CD14-positive monocyte (primary cell): ENCODE data around the gene PSEN1. TPM values are rescaled to one million over a fixed set of nuclear protein-coding genes. Genes with fewer than 3 reads are reported as not detected.
A peak's percentile ranks its signal among the peaks of the same experiment; 100 is the strongest.

ENCODE experiments used
- DNase-seq, 3 donors: peaks; one replicate each; pipeline ENCODE4 v3.0.0-alpha.2; 2011 to 2022
- H2AFZ ChIP-seq: 2 replicates; pipeline ENCODE4 v1.6.0; 2012; ENCODE audit warnings: mild to moderate bottlenecking, low read depth, low read length, inconsistent platforms; ENCODE audit not compliant: insufficient read depth, poor library complexity, severe bottlenecking
- H3K27ac ChIP-seq, 2 donors: 1 replicate in 1 of 2; 2 replicates in 1 of 2; pipeline ENCODE4 v1.5.1; 2012 to 2013; ENCODE audit warnings: low read length in 2 of 2, control low read depth in 1 of 2, inconsistent platforms in 1 of 2, low read depth in 1 of 2, mild to moderate bottlenecking in 1 of 2
- H3K27me3 ChIP-seq, 2 donors: one replicate each; pipeline versions ENCODE4 v1.6.0 to v1.6.1; 2011 to 2013; ENCODE audit warnings: low read length in 2 of 2; ENCODE audit not compliant: control insufficient read depth in 2 of 2, insufficient read depth in 2 of 2
- H3K36me3 ChIP-seq, 2 donors: replicated peaks in 1 of 2; 1 replicate in 1 of 2; 2 replicates in 1 of 2; pipeline versions ENCODE4 v1.5.1 to v1.6.1; 2012 to 2013; ENCODE audit warnings: low read length in 2 of 2, control low read depth in 1 of 2, inconsistent platforms in 1 of 2, mild to moderate bottlenecking in 1 of 2; ENCODE audit not compliant: insufficient read depth in 2 of 2, control insufficient read depth in 1 of 2
- H3K4me1 ChIP-seq, 2 donors: 1 replicate in 1 of 2; 2 replicates in 1 of 2; pipeline versions ENCODE4 v1.5.1 to v1.6.1; 2012 to 2013; ENCODE audit warnings: low read length in 2 of 2, control low read depth in 1 of 2, inconsistent platforms in 1 of 2, mild to moderate bottlenecking in 1 of 2, moderate library complexity in 1 of 2; ENCODE audit not compliant: insufficient read depth in 2 of 2, control insufficient read depth in 1 of 2
- H3K4me2 ChIP-seq: replicated peaks from 2 replicates; pipeline ENCODE3; 2012; ENCODE audit warnings: low read length, moderate library complexity, mild to moderate bottlenecking; ENCODE audit not compliant: poor library complexity, severe bottlenecking; ENCODE audit errors: extremely low read depth
- H3K4me3 ChIP-seq, 3 experiments: fragments of 200-600 bp in 1 of 3; sonication (generic) in 1 of 3; replicated peaks in 1 of 3; 1 replicate in 2 of 3; 2 replicates in 1 of 3; pipeline ENCODE4 v1.5.1; 2011 to 2013; ENCODE audit warnings: low read length in 3 of 3, mild to moderate bottlenecking in 3 of 3, control low read depth in 2 of 3, low read depth in 2 of 3, inconsistent platforms in 1 of 3, moderate library complexity in 1 of 3
- H3K79me2 ChIP-seq: 2 replicates; pipeline ENCODE4 v1.6.0; 2012; ENCODE audit warnings: mild to moderate bottlenecking, control low read depth, inconsistent platforms, low read length, moderate library complexity; ENCODE audit not compliant: insufficient read depth
- H3K9ac ChIP-seq: 2 replicates; pipeline ENCODE4 v1.6.0; 2017; ENCODE audit warnings: low read length, mild to moderate bottlenecking; ENCODE audit not compliant: insufficient read depth, poor library complexity, severe bottlenecking
- H3K9me3 ChIP-seq, 2 donors: replicated peaks in 1 of 2; 1 replicate in 1 of 2; 2 replicates in 1 of 2; pipeline versions ENCODE4 v1.5.1 to v1.6.1; 2012 to 2013; ENCODE audit warnings: low read length in 2 of 2, control low read depth in 1 of 2; ENCODE audit not compliant: control insufficient read depth in 1 of 2, insufficient read depth in 1 of 2
- H4K20me1 ChIP-seq: 2 replicates; pipeline ENCODE4 v1.6.0; 2012; ENCODE audit warnings: mild to moderate bottlenecking, low read length, control low read depth, moderate library complexity; ENCODE audit not compliant: insufficient read depth
- H3K27ac Mint-ChIP-seq, 7 donors: one replicate each; pipeline ENCODE4 v1.8.0; 2020; ENCODE audit warnings: mild to moderate bottlenecking in 7 of 7, mixed read lengths in 7 of 7, moderate library complexity in 6 of 7, inconsistent platforms in 2 of 7
- H3K27me3 Mint-ChIP-seq, 3 donors: one replicate each; pipeline ENCODE4 v1.8.0; 2021 to 2022; ENCODE audit warnings: low read depth in 3 of 3, mild to moderate bottlenecking in 3 of 3, mixed read lengths in 3 of 3, moderate library complexity in 3 of 3, inconsistent platforms in 1 of 3
- H3K36me3 Mint-ChIP-seq, 2 donors: one replicate each; pipeline ENCODE4 v1.8.0; 2020; ENCODE audit warnings: mixed read lengths in 2 of 2, inconsistent platforms in 1 of 2, mild to moderate bottlenecking in 1 of 2
- H3K4me1 Mint-ChIP-seq: one replicate; pipeline ENCODE4 v1.8.0; 2020; ENCODE audit warnings: mild to moderate bottlenecking, mixed read lengths
- H3K4me3 Mint-ChIP-seq, 2 donors: one replicate each; pipeline ENCODE4 v1.8.0; 2020; ENCODE audit warnings: mild to moderate bottlenecking in 2 of 2, mixed read lengths in 2 of 2, moderate library complexity in 1 of 2
- H3K9me3 Mint-ChIP-seq, 7 donors: one replicate each; pipeline ENCODE4 v1.8.0; 2020 to 2022; ENCODE audit warnings: mixed read lengths in 7 of 7, mild to moderate bottlenecking in 6 of 7, moderate library complexity in 6 of 7, inconsistent platforms in 2 of 7
- WGBS: methylation state at CpG from one replicate; pipeline ENCODE4 v1.1.5; 2013; ENCODE audit warnings: missing lambda C conversion rate; ENCODE audit not compliant: insufficient coverage; 5-methylcytosine and 5-hydroxymethylcytosine counted together
- intact Hi-C, 2 donors: fragments of 100-400 bp; cut with micrococcal nuclease; formaldehyde crosslinking; loops; one replicate each; pipeline versions ENCODE4 v1.15.0 to v1.15.1; 2023
- polyA plus RNA-seq, 3 donors: library from polyadenylated mRNA; depleted of rRNA in 1 of 3; unstranded in 2 of 3; stranded (reverse) in 1 of 3; fragments of 300-500 nt in 2 of 3; fragments of >200 nt in 1 of 3; fragmentation: Illumina TruSeq in 2 of 3; gene quantifications; 1 replicate in 2 of 3; 2 replicates in 1 of 3; pipeline ENCODE4 v1.2.3, GENCODE V29; 2012 to 2021
- TF ChIP-seq, protein P1 (sequence below): fragments of 200-600 bp; IDR thresholded peaks from one replicate; pipeline ENCODE4 v1.8.0; 2022; ENCODE audit warnings: antibody characterized with exemption, mild to moderate bottlenecking

The PSEN1 gene
- polyA plus RNA-seq, 3 donors = 42.4 to 130 (median 85.6) TPM

DNA sequence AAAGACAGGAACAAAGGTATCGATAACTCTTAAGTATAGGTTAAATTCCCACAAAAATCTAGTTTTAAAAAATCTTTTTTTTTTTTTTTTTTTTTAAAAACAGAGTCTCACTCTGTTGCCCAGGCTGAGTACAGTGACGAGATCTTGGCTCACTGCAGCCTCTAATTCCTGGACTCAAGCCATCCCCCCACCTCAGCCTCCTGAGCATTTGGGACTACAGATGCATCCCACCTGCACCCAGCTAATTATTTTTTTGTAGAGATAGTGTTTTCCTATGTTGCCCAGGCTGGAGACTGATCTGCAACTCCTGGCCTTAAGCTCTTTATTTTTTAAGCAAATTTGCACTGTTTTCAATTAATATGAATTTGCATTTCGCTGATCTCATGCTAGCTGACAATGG lies 9.8 kb downstream of the PSEN1 start:
- TF ChIP-seq, protein P1, sequence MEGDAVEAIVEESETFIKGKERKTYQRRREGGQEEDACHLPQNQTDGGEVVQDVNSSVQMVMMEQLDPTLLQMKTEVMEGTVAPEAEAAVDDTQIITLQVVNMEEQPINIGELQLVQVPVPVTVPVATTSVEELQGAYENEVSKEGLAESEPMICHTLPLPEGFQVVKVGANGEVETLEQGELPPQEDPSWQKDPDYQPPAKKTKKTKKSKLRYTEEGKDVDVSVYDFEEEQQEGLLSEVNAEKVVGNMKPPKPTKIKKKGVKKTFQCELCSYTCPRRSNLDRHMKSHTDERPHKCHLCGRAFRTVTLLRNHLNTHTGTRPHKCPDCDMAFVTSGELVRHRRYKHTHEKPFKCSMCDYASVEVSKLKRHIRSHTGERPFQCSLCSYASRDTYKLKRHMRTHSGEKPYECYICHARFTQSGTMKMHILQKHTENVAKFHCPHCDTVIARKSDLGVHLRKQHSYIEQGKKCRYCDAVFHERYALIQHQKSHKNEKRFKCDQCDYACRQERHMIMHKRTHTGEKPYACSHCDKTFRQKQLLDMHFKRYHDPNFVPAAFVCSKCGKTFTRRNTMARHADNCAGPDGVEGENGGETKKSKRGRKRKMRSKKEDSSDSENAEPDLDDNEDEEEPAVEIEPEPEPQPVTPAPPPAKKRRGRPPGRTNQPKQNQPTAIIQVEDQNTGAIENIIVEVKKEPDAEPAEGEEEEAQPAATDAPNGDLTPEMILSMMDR = no peak
- Histone ChIP-seq H3K9ac (no peak overlapping the region), H2AFZ (no peak overlapping the region), H4K20me1 (peaks cover 100% of the 10 kb centered on the region), H3K4me2 (no peak overlapping the region), H3K27ac (peak overlapping the region in 1 of 2 donors; percentile 28), H3K27me3 (no peaks in the 10 kb centered on the region), H3K4me1 (no peaks in the 10 kb centered on the region), H3K36me3 (peaks cover 35 to 50% of the 10 kb centered on the region in 2 donors), H3K79me2 (peaks cover 96% of the 10 kb centered on the region), H3K4me3 (no peak overlapping the region), H3K9me3 (no peaks in the 10 kb centered on the region)
- Mint-ChIP-seq H3K27me3 (no peaks in the 10 kb centered on the region), H3K27ac (peak overlapping the region in 1 of 7 donors; percentile 19), H3K9me3 (no peaks in the 10 kb centered on the region), H3K4me1 (peaks cover 23% of the 10 kb centered on the region), H3K36me3 (peaks cover 38 to 54% of the 10 kb centered on the region in 2 donors), H3K4me3 (no peak overlapping the region)
- 100% methylated on average over 1 of the region's 3 CpGs for WGBS
- no peak for DNase-seq
- intact Hi-C loops = no loop called here

DNA sequence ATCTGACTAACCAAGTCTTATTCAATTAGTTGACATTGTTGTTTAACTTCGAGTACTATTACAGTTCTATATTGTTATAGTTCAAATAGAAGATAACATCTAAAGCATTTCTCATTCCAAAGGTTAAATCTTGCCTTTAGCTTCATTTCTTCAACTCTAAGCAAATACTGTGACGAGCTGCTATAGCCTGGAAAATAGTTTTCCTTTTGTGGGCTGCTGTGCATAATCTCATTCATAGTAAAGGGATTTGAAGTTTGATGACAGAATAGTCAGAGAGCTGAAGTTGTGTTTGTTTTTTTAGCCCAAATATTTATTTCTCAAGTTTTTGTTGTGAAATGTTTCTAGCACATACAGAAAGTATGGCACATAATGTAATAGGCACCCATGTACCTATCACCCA lies 13.4 kb downstream of the PSEN1 start:
- H4K20me1 ChIP-seq = peaks cover 99% of the 10 kb centered on the region
- H2AFZ ChIP-seq = no peak overlapping the region
- no peaks in the 10 kb centered on the region for H3K9me3 Mint-ChIP-seq
- H3K27me3 Mint-ChIP-seq = no peaks in the 10 kb centered on the region
- peaks cover 92% of the 10 kb centered on the region for H3K79me2 ChIP-seq
- intact Hi-C loops = no loop called here
- H3K27me3 ChIP-seq = no peaks in the 10 kb centered on the region
- H3K4me3 Mint-ChIP-seq = no peak overlapping the region
- no peak overlapping the region for H3K4me3 ChIP-seq
- peaks cover 56 to 75% of the 10 kb centered on the region in 2 donors for H3K36me3 ChIP-seq
- H3K4me2 ChIP-seq = no peak overlapping the region
- no peak overlapping the region for H3K27ac ChIP-seq
- no peak for DNase-seq
- H3K36me3 Mint-ChIP-seq = peaks cover 51 to 74% of the 10 kb centered on the region in 2 donors
- no peaks in the 10 kb centered on the region for H3K9me3 ChIP-seq
- H3K9ac ChIP-seq = no peak overlapping the region
- WGBS = no CpG with 5 or more reads among the region's 2 CpGs
- peaks cover 8% of the 10 kb centered on the region for H3K4me1 Mint-ChIP-seq
- TF ChIP-seq, protein P1 = no peak
- H3K27ac Mint-ChIP-seq = no peak overlapping the region
- H3K4me1 ChIP-seq = no peaks in the 10 kb centered on the region
